Measurements from ENCODE around the gene HSDL1. TPM values are rescaled to one million over a fixed set of nuclear protein-coding genes. Genes with fewer than 3 reads are reported as not detected.

Gene HSDL1
- total RNA-seq, 2 donors from 2014 or later = 14.6 to 15.4 TPM

DNA sequence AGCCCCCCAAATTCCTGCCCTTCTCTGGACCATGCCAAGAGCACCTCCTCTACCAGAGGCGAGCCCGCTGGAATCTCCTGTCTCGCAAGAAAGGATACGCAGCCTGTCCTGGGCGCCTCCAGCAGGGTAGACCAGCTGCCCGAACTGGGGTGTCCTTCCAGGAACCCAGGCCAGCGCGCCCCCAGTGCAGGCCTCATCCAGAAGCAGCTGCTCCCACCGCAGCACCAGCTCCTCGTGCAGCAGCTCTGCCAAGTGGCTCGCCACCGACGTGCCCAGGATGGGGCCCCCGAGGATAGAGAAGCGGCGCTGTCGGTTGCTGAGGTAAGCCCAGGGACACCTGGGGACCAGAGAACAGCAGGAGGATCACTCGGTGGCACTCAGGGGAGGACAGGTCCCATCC is 37.1 kb upstream of the HSDL1 start:
- Histone ChIP-seq H3K27ac (no peak overlapping the region), H3K4me3 (no peak overlapping the region), H3K36me3 (peaks cover 53% of the 10 kb centered on the region), H3K9me3 (no peaks in the 10 kb centered on the region), H3K27me3 (no peaks in the 10 kb centered on the region), H3K4me1 (peaks cover 0 to 54% of the 10 kb centered on the region in 2 donors)
- no peak for DNase-seq (ENCODE audit: low spot score)
- TF ChIP-seq, protein P1, sequence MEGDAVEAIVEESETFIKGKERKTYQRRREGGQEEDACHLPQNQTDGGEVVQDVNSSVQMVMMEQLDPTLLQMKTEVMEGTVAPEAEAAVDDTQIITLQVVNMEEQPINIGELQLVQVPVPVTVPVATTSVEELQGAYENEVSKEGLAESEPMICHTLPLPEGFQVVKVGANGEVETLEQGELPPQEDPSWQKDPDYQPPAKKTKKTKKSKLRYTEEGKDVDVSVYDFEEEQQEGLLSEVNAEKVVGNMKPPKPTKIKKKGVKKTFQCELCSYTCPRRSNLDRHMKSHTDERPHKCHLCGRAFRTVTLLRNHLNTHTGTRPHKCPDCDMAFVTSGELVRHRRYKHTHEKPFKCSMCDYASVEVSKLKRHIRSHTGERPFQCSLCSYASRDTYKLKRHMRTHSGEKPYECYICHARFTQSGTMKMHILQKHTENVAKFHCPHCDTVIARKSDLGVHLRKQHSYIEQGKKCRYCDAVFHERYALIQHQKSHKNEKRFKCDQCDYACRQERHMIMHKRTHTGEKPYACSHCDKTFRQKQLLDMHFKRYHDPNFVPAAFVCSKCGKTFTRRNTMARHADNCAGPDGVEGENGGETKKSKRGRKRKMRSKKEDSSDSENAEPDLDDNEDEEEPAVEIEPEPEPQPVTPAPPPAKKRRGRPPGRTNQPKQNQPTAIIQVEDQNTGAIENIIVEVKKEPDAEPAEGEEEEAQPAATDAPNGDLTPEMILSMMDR (IDR thresholded peaks at IDR 0.05) = no peak

DNA sequence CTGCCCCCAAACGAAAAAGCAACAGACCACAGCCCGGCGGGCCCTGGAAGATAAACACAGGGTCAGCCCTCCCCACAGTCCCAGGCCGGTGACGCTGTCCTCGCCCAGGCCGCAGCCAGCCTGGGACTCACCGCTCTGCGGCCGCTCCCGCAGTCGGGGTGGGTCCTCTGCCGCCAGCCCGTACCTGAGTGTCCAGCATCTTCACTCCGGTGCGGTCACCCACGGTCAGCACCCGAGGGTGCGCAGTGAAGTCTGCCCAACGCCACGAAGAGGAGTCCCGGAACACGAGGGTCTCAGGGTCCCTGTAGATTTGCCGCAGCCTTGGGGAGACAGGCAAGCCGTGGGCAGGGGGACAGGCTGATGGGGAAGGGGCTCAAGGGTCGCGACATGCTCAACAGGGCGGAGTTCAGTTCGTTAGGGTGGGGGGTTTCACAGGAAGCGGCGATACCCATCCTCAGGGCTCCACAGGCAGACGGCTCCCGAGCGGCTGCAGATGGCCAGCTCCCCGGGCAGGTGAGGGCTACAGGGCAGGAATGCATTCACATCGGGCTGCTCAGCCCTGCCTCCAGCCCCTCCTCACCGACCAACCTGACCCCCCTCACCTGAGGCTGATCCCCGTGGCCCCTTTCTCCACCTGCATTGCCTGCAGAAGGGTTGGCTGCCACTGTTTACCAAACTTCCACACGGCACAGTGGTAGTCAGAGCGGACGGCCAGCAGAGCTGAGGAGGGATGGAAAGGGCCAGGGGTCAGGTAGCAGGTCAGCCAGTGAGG is 36.4 kb upstream of the HSDL1 start:
- no peak overlapping the region for H3K4me3 ChIP-seq
- H3K27me3 ChIP-seq = no peaks in the 10 kb centered on the region
- peaks cover 0 to 60% of the 10 kb centered on the region in 2 donors for H3K4me1 ChIP-seq
- TF ChIP-seq, protein P1 (IDR thresholded peaks at IDR 0.05) = no peak
- H3K9me3 ChIP-seq = no peaks in the 10 kb centered on the region
- DNase-seq (ENCODE audit: low spot score) = no peak
- peak overlapping the region in 1 of 2 donors; percentile 35 for H3K27ac ChIP-seq
- H3K36me3 ChIP-seq = peaks cover 53% of the 10 kb centered on the region

DNA sequence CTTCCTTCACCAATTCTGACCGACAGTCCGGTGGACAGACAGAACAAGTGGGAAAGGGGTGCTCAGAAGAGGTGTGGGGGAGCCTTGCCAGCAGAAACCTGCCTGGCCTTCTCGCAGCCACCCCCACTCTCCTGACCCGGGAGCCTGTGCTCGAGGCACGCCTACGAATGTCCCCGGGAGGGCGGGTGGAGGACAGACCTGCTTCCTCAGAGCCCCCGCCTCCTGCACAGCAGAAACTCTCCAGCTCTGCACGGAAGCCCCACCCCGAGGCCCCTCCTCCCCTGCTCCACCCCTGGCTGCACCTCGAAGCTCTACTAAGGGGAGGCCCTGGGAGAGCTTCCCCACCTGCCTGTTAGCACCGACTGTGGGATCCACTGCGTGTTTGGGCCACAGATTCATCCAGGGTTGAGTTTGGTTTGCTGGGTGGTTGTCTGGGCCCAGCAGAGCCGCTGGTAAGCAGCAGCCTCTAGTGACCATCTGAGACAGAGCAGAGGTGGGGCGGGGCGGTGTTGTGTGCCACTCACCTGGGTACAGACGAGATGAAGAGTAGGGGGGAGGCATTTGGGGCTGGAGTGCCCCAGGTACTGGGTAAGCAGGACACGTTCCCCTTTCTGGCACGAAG is 35.7 kb upstream of the HSDL1 start:
- no peaks in the 10 kb centered on the region for H3K9me3 ChIP-seq
- H3K4me1 ChIP-seq = peaks cover 0 to 60% of the 10 kb centered on the region in 2 donors
- no peak for DNase-seq (ENCODE audit: low spot score)
- no peak overlapping the region for H3K4me3 ChIP-seq
- H3K27me3 ChIP-seq = no peaks in the 10 kb centered on the region
- peaks cover 53% of the 10 kb centered on the region for H3K36me3 ChIP-seq
- H3K27ac ChIP-seq = peak overlapping the region in 1 of 2 donors; percentile 65
- TF ChIP-seq, protein P1 (IDR thresholded peaks at IDR 0.05) = no peak

DNA sequence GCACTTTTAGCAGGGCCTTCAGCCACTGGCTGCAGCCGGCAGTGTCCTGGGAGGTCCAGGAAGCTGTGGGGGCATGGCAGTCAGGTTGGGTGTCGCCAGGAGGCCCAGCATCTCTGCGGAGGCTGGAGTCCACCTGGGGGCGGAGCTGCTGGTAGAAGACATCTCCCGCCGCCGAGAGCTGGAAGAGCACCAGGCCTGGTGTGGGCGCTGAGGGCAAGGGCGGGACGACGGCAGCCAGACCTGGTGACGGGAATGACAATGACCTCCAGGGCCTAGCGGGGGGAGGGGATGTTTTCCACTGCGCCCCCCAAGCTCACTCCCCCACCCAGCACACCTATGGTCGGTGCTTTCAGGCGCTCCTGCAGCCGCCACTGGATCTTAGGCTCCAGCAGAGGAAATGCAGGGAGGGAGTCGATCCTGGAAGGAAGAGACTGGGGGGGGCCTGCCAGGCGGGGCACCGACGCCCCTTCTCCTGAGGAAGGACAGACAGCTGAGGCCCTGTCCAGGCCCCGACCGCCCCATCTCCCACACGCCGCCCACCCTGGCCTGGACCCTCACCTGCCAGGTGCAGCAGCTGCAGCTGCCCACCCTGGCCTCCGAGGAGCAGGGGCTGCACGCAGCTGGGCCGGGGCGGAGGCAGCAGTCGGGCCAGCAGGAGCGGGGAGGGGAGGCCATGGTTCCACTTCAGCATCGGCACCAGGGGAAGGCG is 34.8 kb upstream of the HSDL1 start:
- Histone ChIP-seq H3K27ac (peak overlapping the region in 1 of 2 donors; percentile 65), H3K4me1 (peaks cover 0 to 64% of the 10 kb centered on the region in 2 donors), H3K36me3 (peaks cover 53% of the 10 kb centered on the region)

DNA sequence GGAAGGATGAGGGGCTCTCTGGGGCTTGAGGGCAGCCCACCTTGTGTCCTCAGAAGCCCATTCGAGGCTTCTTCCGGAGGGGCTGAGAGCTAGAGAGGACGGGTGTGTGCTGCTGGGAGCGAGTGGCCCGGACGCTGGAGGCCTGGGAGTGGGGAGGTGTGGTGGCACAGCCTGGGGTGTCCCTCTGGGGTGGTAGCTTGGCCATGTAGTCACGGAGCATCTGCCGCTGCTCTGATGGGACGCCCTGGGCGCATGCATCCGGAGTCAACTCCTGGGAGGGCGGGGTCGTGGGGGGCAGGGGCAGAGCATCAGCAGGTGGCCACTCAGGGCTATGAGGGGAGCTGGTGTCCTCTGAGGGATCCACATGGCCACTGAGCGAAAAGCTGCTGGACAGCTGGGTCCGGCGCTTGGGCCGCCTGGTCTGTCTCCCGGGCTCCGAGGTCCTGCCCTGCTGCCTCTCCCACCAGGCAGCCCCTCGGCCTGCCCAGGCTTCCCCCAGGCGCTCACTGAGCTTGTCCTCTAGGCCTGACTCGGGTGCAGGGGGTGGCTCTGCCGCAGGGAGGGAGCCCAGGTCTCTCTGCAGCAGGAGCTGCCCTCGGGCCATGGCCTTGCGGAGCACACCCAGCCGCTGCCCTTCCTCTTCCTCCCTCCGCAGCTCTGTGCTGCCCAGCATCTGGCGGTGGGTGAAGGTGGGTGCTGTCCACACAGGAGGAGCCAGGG is 34.1 kb upstream of the HSDL1 start:
- Histone ChIP-seq H3K27me3 (no peaks in the 10 kb centered on the region), H3K27ac (peak overlapping the region in 1 of 2 donors; percentile 65), H3K4me1 (peaks cover 0 to 68% of the 10 kb centered on the region in 2 donors), H3K9me3 (no peaks in the 10 kb centered on the region), H3K4me3 (no peak overlapping the region), H3K36me3 (peaks cover 53% of the 10 kb centered on the region)
- no peak for DNase-seq (ENCODE audit: low spot score)
- TF ChIP-seq, protein P1 (IDR thresholded peaks at IDR 0.05) = no peak

More for the DNA sequence above, 34.8 kb upstream of the HSDL1 start:
- Histone ChIP-seq H3K9me3 (no peaks in the 10 kb centered on the region), H3K27me3 (no peaks in the 10 kb centered on the region), H3K4me3 (no peak overlapping the region)
- DNase-seq (ENCODE audit: low spot score) = no peak
- TF ChIP-seq, protein P1 (IDR thresholded peaks at IDR 0.05) = no peak

Data from right atrium auricular region (tissue), 2 donors.